GM13977 (cell line): ENCODE results near the gene FCRL6.

Source experiments
- DNase-seq: peaks from one replicate; pipeline ENCODE4 v3.0.0; 2012; ENCODE audit warnings: low spot score
- CTCF ChIP-seq: IDR thresholded peaks from 2 replicates; pipeline ENCODE4 v1.5.1; 2012; ENCODE audit warnings: mild to moderate bottlenecking, control low read depth; ENCODE audit not compliant: insufficient read depth; ENCODE audit errors: extremely low read depth, missing control alignments
- in situ Hi-C: fragments of 300-500 bp; cut with MboI; formaldehyde crosslinking; loops from one replicate; pipeline ENCODE4 v1.12.0; 2022; ENCODE audit warnings: low sequenced_read_pairs, low pct_unique_long_range_greater_than_20kb, mixed read lengths, inconsistent platforms; ENCODE audit not compliant: unreplicated experiment

Gene FCRL6

GRCh38 chr1:159838715-159839114 is 36.6 kb downstream of the FCRL6 start:
- in situ Hi-C loops, result no loop called here
- DNase-seq, result peak; percentile 37
- TF ChIP-seq CTCF, result no peak

- in situ Hi-C loops, result no loop called here
- no peak for TF ChIP-seq CTCF
- peak; percentile 66 for DNase-seq
These were observed 37.1 kb downstream of the FCRL6 start for GRCh38 chr1:159839116-159839849.

- no peak for DNase-seq
- in situ Hi-C loops, result no loop called here
- TF ChIP-seq CTCF, result no peak
These were observed 39.6 kb downstream of the FCRL6 start for GRCh38 chr1:159841749-159842148.

GRCh38 chr1:159843459-159843858 is 41.3 kb downstream of the FCRL6 start:
- TF ChIP-seq CTCF, result no peak
- DNase-seq, result no peak
- in situ Hi-C loops, result no loop called here

- no peak for DNase-seq
- in situ Hi-C loops, result no loop called here
- no peak for TF ChIP-seq CTCF
These were observed 43.8 kb downstream of the FCRL6 start for GRCh38 chr1:159845751-159846629.

- no peak for TF ChIP-seq CTCF
- in situ Hi-C loops, result no loop called here
- no peak for DNase-seq
These were observed 45.1 kb downstream of the FCRL6 start for GRCh38 chr1:159847231-159847630.
